Mammary epithelial cell (primary cell): Measurements from ENCODE around the gene AXIN1.

Source experiments
- EZH2 ChIP-seq: IDR thresholded peaks from 2 replicates; pipeline ENCODE4 v1.6.1; 2012; ENCODE audit warnings: low read length, inconsistent platforms, borderline replicate concordance
- TF ChIP-seq, protein P1 (sequence below), 2 donors: IDR thresholded peaks in 1 of 2; conservative IDR thresholded peaks in 1 of 2; 2 replicates each; pipeline ENCODE4 v1.5.1; 2011 to 2012; ENCODE audit warnings: inconsistent platforms in 2 of 2, low read length in 2 of 2, mild to moderate bottlenecking in 2 of 2, control low read depth in 1 of 2, low read depth in 1 of 2; ENCODE audit not compliant: insufficient read depth in 1 of 2; ENCODE audit errors: extremely low read depth in 1 of 2

- TF ChIP-seq, protein P1, sequence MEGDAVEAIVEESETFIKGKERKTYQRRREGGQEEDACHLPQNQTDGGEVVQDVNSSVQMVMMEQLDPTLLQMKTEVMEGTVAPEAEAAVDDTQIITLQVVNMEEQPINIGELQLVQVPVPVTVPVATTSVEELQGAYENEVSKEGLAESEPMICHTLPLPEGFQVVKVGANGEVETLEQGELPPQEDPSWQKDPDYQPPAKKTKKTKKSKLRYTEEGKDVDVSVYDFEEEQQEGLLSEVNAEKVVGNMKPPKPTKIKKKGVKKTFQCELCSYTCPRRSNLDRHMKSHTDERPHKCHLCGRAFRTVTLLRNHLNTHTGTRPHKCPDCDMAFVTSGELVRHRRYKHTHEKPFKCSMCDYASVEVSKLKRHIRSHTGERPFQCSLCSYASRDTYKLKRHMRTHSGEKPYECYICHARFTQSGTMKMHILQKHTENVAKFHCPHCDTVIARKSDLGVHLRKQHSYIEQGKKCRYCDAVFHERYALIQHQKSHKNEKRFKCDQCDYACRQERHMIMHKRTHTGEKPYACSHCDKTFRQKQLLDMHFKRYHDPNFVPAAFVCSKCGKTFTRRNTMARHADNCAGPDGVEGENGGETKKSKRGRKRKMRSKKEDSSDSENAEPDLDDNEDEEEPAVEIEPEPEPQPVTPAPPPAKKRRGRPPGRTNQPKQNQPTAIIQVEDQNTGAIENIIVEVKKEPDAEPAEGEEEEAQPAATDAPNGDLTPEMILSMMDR (conservative IDR thresholded peaks at IDR 0.05 in 1 of 2, IDR thresholded peaks at IDR 0.05 in 1 of 2; ENCODE audit: extremely low read depth in 1 of 2, insufficient read depth in 1 of 2, low read depth in 1 of 2, low read length in 2 of 2), result peak in 1 of 2 donors; percentile 15
- no peak for TF ChIP-seq EZH2
Measured at GRCh38 chr16:386641-387156, 34.2 kb upstream of the AXIN1 start.
